Measurements from ENCODE around the gene TP53I13.

TP53I13 gene

GRCh38 chr17:29563816-29564215 lies 4.7 kb upstream of the TP53I13 start:
- H3K27me3 ChIP-seq (replicated peaks) = no peaks in the 10 kb centered on the region
- no peak for TF ChIP-seq CTCF (IDR thresholded peaks at IDR 0.05; ENCODE audit: low read depth, low read length, missing control alignments)
- H3K27ac ChIP-seq = no peak overlapping the region
- DNase-seq = no peak
- H3K36me3 ChIP-seq (replicated peaks) = no peaks in the 10 kb centered on the region
- H3K4me3 ChIP-seq (ENCODE audit: low read depth, low read length) = no peak overlapping the region
- in situ Hi-C loops (cut with HindIII; ENCODE audit: low pct_ligation_motif_present, low sequenced_read_pairs) = no loop called here

- no peaks in the 10 kb centered on the region for H3K36me3 ChIP-seq (replicated peaks)
- peak overlapping the region; percentile 48 for H3K4me3 ChIP-seq (ENCODE audit: low read depth, low read length)
- no peaks in the 10 kb centered on the region for H3K27me3 ChIP-seq (replicated peaks)
- H3K27ac ChIP-seq = no peak overlapping the region
- TF ChIP-seq CTCF (IDR thresholded peaks at IDR 0.05; ENCODE audit: low read depth, low read length, missing control alignments) = peak; percentile 41
- no peak for DNase-seq
- in situ Hi-C loops (cut with HindIII; ENCODE audit: low pct_ligation_motif_present, low sequenced_read_pairs) = no loop called here
Observed at GRCh38 chr17:29565643-29566472, 2.6 kb upstream of the TP53I13 start.

GRCh38 chr17:29566473-29567303 lies 1.8 kb upstream of the TP53I13 start, which contains the start of gene ABHD15:
Gene ABHD15 (minus strand): TSS chr17:29567037. CDS start chr17:29566966, 71 bp downstream.
- DNase-seq = no peak
- H3K27ac ChIP-seq = no peak within 1 kb of the TSS
- in situ Hi-C loops (cut with HindIII; ENCODE audit: low pct_ligation_motif_present, low sequenced_read_pairs) = no loop called here
- TF ChIP-seq CTCF (IDR thresholded peaks at IDR 0.05; ENCODE audit: low read depth, low read length, missing control alignments) = no peak
- no peaks in the 10 kb centered on the region for H3K27me3 ChIP-seq (replicated peaks)
- H3K4me3 ChIP-seq (ENCODE audit: low read depth, low read length) = peak within 1 kb of the TSS; percentile 69
- peaks cover under 1% of the 10 kb centered on the region for H3K36me3 ChIP-seq (replicated peaks)

- Histone ChIP-seq H3K27ac (no peak overlapping the region), H3K4me3 (ENCODE audit: low read depth, low read length) (peak overlapping the region; percentile 69), H3K27me3 (replicated peaks) (no peaks in the 10 kb centered on the region), H3K36me3 (replicated peaks) (peaks cover 2% of the 10 kb centered on the region)
- no peak for DNase-seq
- in situ Hi-C loops (cut with HindIII; ENCODE audit: low pct_ligation_motif_present, low sequenced_read_pairs) = no loop called here
- no peak for TF ChIP-seq CTCF (IDR thresholded peaks at IDR 0.05; ENCODE audit: low read depth, low read length, missing control alignments)
Observed at GRCh38 chr17:29567304-29567553, 1.3 kb upstream of the TP53I13 start.

- in situ Hi-C loops (cut with HindIII; ENCODE audit: low pct_ligation_motif_present, low sequenced_read_pairs) = no loop called here
- no peak overlapping the region for H3K27ac ChIP-seq
Observed at GRCh38 chr17:29567554-29568330, 759 bp upstream of the TP53I13 start.

More at GRCh38 chr17:29567554-29568330, 759 bp upstream of the TP53I13 start:
- Histone ChIP-seq H3K36me3 (replicated peaks) (peaks cover 2% of the 10 kb centered on the region), H3K27me3 (replicated peaks) (no peaks in the 10 kb centered on the region), H3K4me3 (ENCODE audit: low read depth, low read length) (peak overlapping the region; percentile 69)
- peak; percentile 39 for TF ChIP-seq CTCF (IDR thresholded peaks at IDR 0.05; ENCODE audit: low read depth, low read length, missing control alignments)
- peak; percentile 29 for DNase-seq

Measured in brain microvascular endothelial cell (primary cell).